Endothelial cell of umbilical vein (primary cell): ENCODE data around the gene FAM219A. TPM values are rescaled to one million over a fixed set of nuclear protein-coding genes. Genes with fewer than 3 reads are reported as not detected.
A peak's percentile ranks its signal among the peaks of the same experiment; 100 is the strongest.

Experiments
- BruUV-seq: library from RNA; stranded (reverse); fragments of 400-500 nt; replicated peaks from 2 replicates; lab custom pipeline; 2021; lab: Mats Ljungman, UMichigan
- CTCF ChIA-PET: fragments of 300-600, 350-600 bp; sonication (Branson Sonifier 250); formaldehyde crosslinking; loops from one replicate; lab custom pipeline; 2021; ENCODE audit warnings: antibody characterized with exemption, inconsistent platforms; lab: Charles Lee
- POLR2A ChIA-PET: fragments of 300-600, 350-600 bp; sonication (Branson Sonifier 250); formaldehyde crosslinking; loops from one replicate; lab custom pipeline; 2021; ENCODE audit warnings: antibody characterized with exemption, inconsistent platforms; lab: Charles Lee
- DNase-seq: peaks from one replicate; pipeline ENCODE4 v3.0.0-alpha.2; 2011; ENCODE audit warnings: low read depth, low spot score
- FAIRE-seq: peaks from 2 replicates; lab custom pipeline; 2011; peaks lifted over from hg19 to GRCh38; lab: Jason Lieb, UNC
- H2AFZ ChIP-seq: 2 replicates; pipeline ENCODE4 v1.6.0; 2012; ENCODE audit warnings: low read depth, low read length, control low read depth, inconsistent platforms
- H3K27ac ChIP-seq: 2 replicates; pipeline ENCODE4 v1.5.1; 2011; ENCODE audit warnings: low read depth, mild to moderate bottlenecking, control low read depth, low read length, moderate library complexity; ENCODE audit not compliant: insufficient read depth
- H3K27me3 ChIP-seq, 2 experiments: 2 replicates each; pipeline versions ENCODE4 v1.6.0 to v1.6.1; 2011; ENCODE audit warnings: low read length in 2 of 2, mixed read lengths in 1 of 2; ENCODE audit not compliant: control insufficient read depth in 2 of 2, insufficient read depth in 2 of 2
- H3K36me3 ChIP-seq, 2 experiments: 2 replicates in 1 of 2; 3 replicates in 1 of 2; pipeline ENCODE4 v1.5.1; 2011; ENCODE audit warnings: low read length in 2 of 2, mild to moderate bottlenecking in 1 of 2, moderate library complexity in 1 of 2; ENCODE audit not compliant: control insufficient read depth in 2 of 2, insufficient read depth in 2 of 2; ENCODE audit errors: extremely low read depth in 1 of 2
- H3K4me1 ChIP-seq: 3 replicates; pipeline ENCODE4 v1.5.1; 2011; ENCODE audit warnings: mild to moderate bottlenecking, low read length; ENCODE audit not compliant: control insufficient read depth, insufficient read depth; ENCODE audit errors: extremely low read depth
- H3K4me2 ChIP-seq: 2 replicates; pipeline ENCODE4 v1.6.1; 2011; ENCODE audit warnings: low read length, control low read depth, mixed read lengths; ENCODE audit not compliant: insufficient read depth
- H3K4me3 ChIP-seq, 3 experiments: fragments of 200-600 bp in 1 of 3; sonication (generic), shearing (Covaris generic) in 1 of 3; replicated peaks in 1 of 3; 2 replicates each; pipeline ENCODE4 v1.5.1; 2011 to 2016; ENCODE audit warnings: control low read depth in 3 of 3, low read length in 3 of 3, mild to moderate bottlenecking in 2 of 3, inconsistent platforms in 1 of 3, low read depth in 1 of 3, moderate library complexity in 1 of 3; ENCODE audit not compliant: insufficient read depth in 1 of 3
- H3K79me2 ChIP-seq: 2 replicates; pipeline ENCODE4 v1.6.0; 2012; ENCODE audit warnings: low read length, inconsistent platforms; ENCODE audit not compliant: control insufficient read depth, insufficient read depth
- H3K9ac ChIP-seq: replicated peaks from 2 replicates; pipeline ENCODE3; 2011; ENCODE audit warnings: low read length, control low read depth; ENCODE audit not compliant: insufficient read depth; ENCODE audit errors: extremely low read depth
- H3K9me1 ChIP-seq: replicated peaks from 3 replicates; pipeline ENCODE4 v1.6.0; 2011; ENCODE audit warnings: mild to moderate bottlenecking, low read length; ENCODE audit not compliant: control insufficient read depth, insufficient read depth; ENCODE audit errors: extremely low read depth
- H3K9me3 ChIP-seq: replicated peaks from 2 replicates; pipeline ENCODE4 v1.5.1; 2012; ENCODE audit warnings: low read length, inconsistent platforms; ENCODE audit not compliant: control insufficient read depth, insufficient read depth
- H4K20me1 ChIP-seq: replicated peaks from 2 replicates; pipeline ENCODE3; 2011; ENCODE audit warnings: mild to moderate bottlenecking, low read length; ENCODE audit not compliant: control insufficient read depth, insufficient read depth; ENCODE audit errors: extremely low read depth
- CTCF ChIP-seq, 2 donors: IDR thresholded peaks; 1 replicate in 1 of 2; 2 replicates in 1 of 2; pipeline ENCODE4 v1.5.1; 2011; ENCODE audit warnings: low read length in 2 of 2, mild to moderate bottlenecking in 2 of 2, moderate library complexity in 2 of 2, control low read depth in 1 of 2, inconsistent platforms in 1 of 2, low read depth in 1 of 2; ENCODE audit not compliant: insufficient read depth in 1 of 2; ENCODE audit errors: extremely low read depth in 1 of 2
- EZH2 ChIP-seq: IDR thresholded peaks from 2 replicates; pipeline ENCODE4 v1.6.1; 2012; ENCODE audit warnings: borderline replicate concordance, low read depth, mild to moderate bottlenecking, moderate library complexity, low read length, inconsistent platforms; ENCODE audit not compliant: severe bottlenecking
- FOS ChIP-seq: IDR thresholded peaks from 2 replicates; pipeline ENCODE4 v1.6.1; 2011; ENCODE audit warnings: mild to moderate bottlenecking, low read length, moderate library complexity, borderline replicate concordance; ENCODE audit not compliant: insufficient read depth
- GATA2 ChIP-seq: IDR thresholded peaks from 2 replicates; pipeline ENCODE4 v1.7.0; 2011; ENCODE audit warnings: low read depth, mild to moderate bottlenecking, moderate library complexity, mixed read lengths, low read length; ENCODE audit not compliant: insufficient read length, insufficient read depth
- JUN ChIP-seq: IDR thresholded peaks from 2 replicates; pipeline ENCODE4 v1.6.1; 2011; ENCODE audit warnings: borderline replicate concordance, low read depth; ENCODE audit not compliant: insufficient read length, insufficient read depth
- MAX ChIP-seq: IDR thresholded peaks from 2 replicates; pipeline ENCODE4 v1.6.1; 2011; ENCODE audit not compliant: insufficient read depth, insufficient read length
- MYC ChIP-seq: IDR thresholded peaks from one replicate; pipeline ENCODE4 v1.6.1; 2011; ENCODE audit warnings: mild to moderate bottlenecking, low read depth, low read length
- POLR2A ChIP-seq: IDR thresholded peaks from 2 replicates; pipeline ENCODE4 v1.6.1; 2012; ENCODE audit warnings: low read depth, mild to moderate bottlenecking, control low read depth, low read length
- POLR2AphosphoS5 ChIP-seq: IDR thresholded peaks from 2 replicates; pipeline ENCODE4 v1.6.1; 2012; ENCODE audit warnings: low read depth, mild to moderate bottlenecking, control low read depth, low read length, moderate library complexity; ENCODE audit not compliant: insufficient read depth
- dilution Hi-C: fragments of 300-500 bp; cut with MboI; formaldehyde crosslinking; loops from one replicate; pipeline ENCODE4 v1.15.0; 2019; ENCODE audit warnings: low sequenced_read_pairs; ENCODE audit not compliant: extremely low pct_ligation_motif_present
- intact Hi-C: fragments of 100-400 bp; cut with micrococcal nuclease; formaldehyde crosslinking; loops from one replicate; pipeline ENCODE4 v1.10.0; 2022
- polyA plus RNA-seq, 4 experiments: library from polyadenylated mRNA; depleted of rRNA in 3 of 4; stranded (reverse) in 3 of 4; unstranded in 1 of 4; fragments of >200 nt; gene quantifications; 2 replicates each; pipeline versions ENCODE4 v1.2.1 to v1.2.3, GENCODE V29; 2011 to 2012; ENCODE audit warnings: missing spikeins in 1 of 4
- total RNA-seq: library from RNA; stranded (reverse); gene quantifications from 2 replicates; pipeline ENCODE4 v1.2.3, GENCODE V29; 2021

Gene FAM219A
- total and polyA plus RNA-seq, 2 donors (not counting 3 experiments of a cell fraction or from before 2014, with no cell fraction given), result 18.1 to 35.7 TPM

GRCh38 chr9:34378376-34379060 is 79.9 kb downstream of the FAM219A start:
- Histone ChIP-seq H3K27me3 (no peaks in the 10 kb centered on the region), H3K4me3 (no peak overlapping the region), H3K4me1 (peaks cover 11% of the 10 kb centered on the region), H3K27ac (no peak overlapping the region), H3K9me1 (no peaks in the 10 kb centered on the region), H3K9me3 (no peaks in the 10 kb centered on the region), H2AFZ (no peak overlapping the region), H4K20me1 (no peaks in the 10 kb centered on the region), H3K9ac (no peak overlapping the region), H3K79me2 (no peaks in the 10 kb centered on the region), H3K4me2 (no peak overlapping the region), H3K36me3 (no peaks in the 10 kb centered on the region)
- no TSS peak for BruUV-seq
- no peak for DNase-seq
- no peak for FAIRE-seq
- intact Hi-C loops (loop anchor here (1.0 to 5.0 kb wide), 4 partner anchors 46 to 251 kb away; partner anchors contain the start of genes DCAF12 and UBAP1), dilution Hi-C loops (no loop called here)
- ChIA-PET POLR2A (no interaction called here), CTCF (interaction anchor here (0.6 to 9.4 kb wide), 15 partner anchors 7 to 230 kb away, joined by 3 to 152 read pairs (median 5); no protein-coding TSS in a partner anchor)
- TF ChIP-seq MYC, result no peak
- TF ChIP-seq JUN, result no peak

DNA sequence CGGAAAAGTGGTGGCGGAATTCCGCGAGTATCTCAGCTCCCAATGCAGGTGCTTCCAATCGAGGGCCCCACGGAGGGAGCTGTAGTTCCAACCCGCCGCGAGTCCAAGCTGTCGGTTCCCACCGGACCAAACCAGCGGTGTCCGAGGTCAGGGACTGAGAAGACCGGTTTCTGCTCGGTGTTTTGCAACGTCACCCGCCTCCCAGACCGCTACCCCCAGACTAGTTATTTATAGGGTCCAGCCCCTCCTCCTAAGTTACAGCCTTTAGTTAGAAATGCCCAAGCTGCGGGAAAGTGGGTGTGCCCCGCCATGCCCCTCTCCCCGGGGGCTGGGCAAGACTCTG is 81.0 kb downstream of the FAM219A start:
- no TSS peak for BruUV-seq
- intact Hi-C loops (loop anchor here (5.0 kb wide), 2 partner anchors 200 to 250 kb away; partner anchors contain the start of genes DCAF12 and UBAP1), dilution Hi-C loops (no loop called here)
- Histone ChIP-seq H3K9me1 (no peaks in the 10 kb centered on the region), H2AFZ (peak overlapping the region; percentile 98), H4K20me1 (no peaks in the 10 kb centered on the region), H3K36me3 (no peaks in the 10 kb centered on the region), H3K27ac (no peak overlapping the region), H3K4me2 (peak overlapping the region; percentile 88), H3K9me3 (no peaks in the 10 kb centered on the region), H3K9ac (peak overlapping the region; percentile 25), H3K4me1 (peaks cover 11% of the 10 kb centered on the region), H3K27me3 (no peaks in the 10 kb centered on the region), H3K79me2 (no peaks in the 10 kb centered on the region), H3K4me3 (peak overlapping the region; percentile 44 to 79 (median 65))
- ChIA-PET CTCF (interaction anchor here (0.7 to 9.4 kb wide), 8 partner anchors 11 to 227 kb away, joined by 3 to 152 read pairs (median 6); no protein-coding TSS in a partner anchor), POLR2A (no interaction called here)
- no peak for TF ChIP-seq FOS
- no peak for TF ChIP-seq EZH2
- no peak for TF ChIP-seq JUN
- no peak for TF ChIP-seq MAX
- no peak for TF ChIP-seq CTCF (IDR thresholded peaks at IDR 0.05; ENCODE audit: extremely low read depth in 1 of 2, insufficient read depth in 1 of 2, low read depth in 1 of 2, low read length in 2 of 2)
- no peak for TF ChIP-seq POLR2AphosphoS5
- TF ChIP-seq POLR2A, result no peak
- no peak for TF ChIP-seq MYC
- no peak for TF ChIP-seq GATA2
- FAIRE-seq (no peak), DNase-seq (no peak)
